Measurements from ENCODE around the gene ITGA1. TPM values are rescaled to one million over a fixed set of nuclear protein-coding genes. Genes with fewer than 3 reads are reported as not detected.
A peak's percentile ranks its signal among the peaks of the same experiment; 100 is the strongest.

Gene ITGA1
- total RNA-seq, 4 donors from 2014 or later = 219 to 326 (median 240) TPM

- TF ChIP-seq EP300 (IDR thresholded peaks at IDR 0.05) = no peak
- TF ChIP-seq CTCF (IDR thresholded peaks at IDR 0.05) = peak; percentile 43 to 75 (median 64)
- no peak for TF ChIP-seq POLR2AphosphoS5 (IDR thresholded peaks at IDR 0.05)
- Histone ChIP-seq H3K4me3 (peak overlapping the region in 1 of 2 donors; percentile 14), H3K9me3 (no peaks in the 10 kb centered on the region), H3K27me3 (no peaks in the 10 kb centered on the region), H3K4me1 (peaks cover 0 to 19% (median 4%) of the 10 kb centered on the region in 3 donors), H3K27ac (peak overlapping the region in 3 of 4 donors; percentile 16 to 51 (median 34)), H3K36me3 (peaks cover 0 to 43% of the 10 kb centered on the region in 2 donors)
- ATAC-seq = peak; percentile 81
- WGBS, 2 donors (ENCODE audit: low coverage in 1 of 2) = 7 to 9% methylated on average over 4 of the region's 4 CpGs
These were observed 127.6 kb downstream of the ITGA1 start for GRCh38 chr5:52915176-52915875.

GRCh38 chr5:52920929-52921328 is 133.2 kb downstream of the ITGA1 start:
- Histone ChIP-seq H3K27me3 (no peaks in the 10 kb centered on the region), H3K36me3 (peaks cover 0 to 70% of the 10 kb centered on the region in 2 donors), H3K9me3 (no peaks in the 10 kb centered on the region), H3K4me3 (no peak overlapping the region), H3K27ac (peak overlapping the region in 3 of 4 donors; percentile 30 to 60 (median 46)), H3K4me1 (peaks cover 0 to 38% (median 9%) of the 10 kb centered on the region in 3 donors)
- 69 to 100% methylated on average over 1 to 2 of the region's 2 CpGs for WGBS, 2 donors (ENCODE audit: low coverage in 1 of 2)
- ATAC-seq = no peak
- TF ChIP-seq EP300 (IDR thresholded peaks at IDR 0.05) (no peak), CTCF (IDR thresholded peaks at IDR 0.05) (peak in 1 of 4 experiments; percentile 19), POLR2A (IDR thresholded peaks at IDR 0.05) (no peak), POLR2AphosphoS5 (IDR thresholded peaks at IDR 0.05) (no peak)

GRCh38 chr5:52922384-52922783 is 134.7 kb downstream of the ITGA1 start:
- 36 to 63% methylated on average over 2 of the region's 2 CpGs for WGBS, 2 donors (ENCODE audit: low coverage in 1 of 2)
- Histone ChIP-seq H3K9me3 (no peaks in the 10 kb centered on the region), H3K36me3 (peaks cover 2 to 70% of the 10 kb centered on the region in 2 donors), H3K27me3 (no peaks in the 10 kb centered on the region), H3K4me1 (peaks cover 0 to 38% (median 7%) of the 10 kb centered on the region in 3 donors), H3K4me3 (no peak overlapping the region), H3K27ac (peak overlapping the region in 3 of 4 donors; percentile 40 to 60 (median 46))
- TF ChIP-seq POLR2AphosphoS5 (IDR thresholded peaks at IDR 0.05) (peak; percentile 50), EP300 (IDR thresholded peaks at IDR 0.05) (no peak)
- ATAC-seq = peak; percentile 55

- no peak for ATAC-seq
- H3K9me3 ChIP-seq = no peaks in the 10 kb centered on the region
- H3K36me3 ChIP-seq = peaks cover 6 to 72% of the 10 kb centered on the region in 2 donors
- peak overlapping the region in 3 of 4 donors; percentile 17 to 52 (median 40) for H3K27ac ChIP-seq
- TF ChIP-seq POLR2AphosphoS5 (IDR thresholded peaks at IDR 0.05) = no peak
- no peak for TF ChIP-seq CTCF (IDR thresholded peaks at IDR 0.05)
- no peak for TF ChIP-seq POLR2A (IDR thresholded peaks at IDR 0.05)
- TF ChIP-seq EP300 (IDR thresholded peaks at IDR 0.05) = no peak
- WGBS, 2 donors (ENCODE audit: low coverage in 1 of 2) = 84% methylated on average over 5 to 8 of the region's 8 CpGs
- H3K27me3 ChIP-seq = no peaks in the 10 kb centered on the region
- H3K4me1 ChIP-seq = peaks cover 0 to 47% (median 4%) of the 10 kb centered on the region in 3 donors
- no peak overlapping the region for H3K4me3 ChIP-seq
These were observed 136.7 kb downstream of the ITGA1 start for GRCh38 chr5:52924456-52924855.

GRCh38 chr5:52925001-52925400 is 137.3 kb downstream of the ITGA1 start:
- ATAC-seq = no peak
- TF ChIP-seq POLR2AphosphoS5 (IDR thresholded peaks at IDR 0.05) (no peak), POLR2A (IDR thresholded peaks at IDR 0.05) (no peak), CTCF (IDR thresholded peaks at IDR 0.05) (no peak), EP300 (IDR thresholded peaks at IDR 0.05) (no peak)
- Histone ChIP-seq H3K36me3 (peaks cover 6 to 77% of the 10 kb centered on the region in 2 donors), H3K4me3 (no peak overlapping the region), H3K4me1 (peaks cover 0 to 47% (median 4%) of the 10 kb centered on the region in 3 donors), H3K27me3 (no peaks in the 10 kb centered on the region), H3K27ac (no peak overlapping the region), H3K9me3 (no peaks in the 10 kb centered on the region)
- 79 to 80% methylated on average over 5 of the region's 5 CpGs for WGBS, 2 donors (ENCODE audit: low coverage in 1 of 2)
